ENCODE measurements around the gene SLC51B.
"Not testable (repeated sequence)": the region's sequence is repeated elsewhere in the genome, so short reads cannot be mapped to it uniquely, and the experiment has no call there.

The SLC51B gene

GRCh38 chr15:65094294-65094995, 49.3 kb downstream of the SLC51B start:
- DNase-seq (ENCODE audit: low read depth) = no peak
- TF ChIP-seq, protein P1, sequence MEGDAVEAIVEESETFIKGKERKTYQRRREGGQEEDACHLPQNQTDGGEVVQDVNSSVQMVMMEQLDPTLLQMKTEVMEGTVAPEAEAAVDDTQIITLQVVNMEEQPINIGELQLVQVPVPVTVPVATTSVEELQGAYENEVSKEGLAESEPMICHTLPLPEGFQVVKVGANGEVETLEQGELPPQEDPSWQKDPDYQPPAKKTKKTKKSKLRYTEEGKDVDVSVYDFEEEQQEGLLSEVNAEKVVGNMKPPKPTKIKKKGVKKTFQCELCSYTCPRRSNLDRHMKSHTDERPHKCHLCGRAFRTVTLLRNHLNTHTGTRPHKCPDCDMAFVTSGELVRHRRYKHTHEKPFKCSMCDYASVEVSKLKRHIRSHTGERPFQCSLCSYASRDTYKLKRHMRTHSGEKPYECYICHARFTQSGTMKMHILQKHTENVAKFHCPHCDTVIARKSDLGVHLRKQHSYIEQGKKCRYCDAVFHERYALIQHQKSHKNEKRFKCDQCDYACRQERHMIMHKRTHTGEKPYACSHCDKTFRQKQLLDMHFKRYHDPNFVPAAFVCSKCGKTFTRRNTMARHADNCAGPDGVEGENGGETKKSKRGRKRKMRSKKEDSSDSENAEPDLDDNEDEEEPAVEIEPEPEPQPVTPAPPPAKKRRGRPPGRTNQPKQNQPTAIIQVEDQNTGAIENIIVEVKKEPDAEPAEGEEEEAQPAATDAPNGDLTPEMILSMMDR (IDR thresholded peaks at IDR 0.05; ENCODE audit: low read length, missing control alignments) = no peak
- H3K4me3 ChIP-seq (replicated peaks; ENCODE audit: low read depth, low read length) = no peak overlapping the region

GRCh38 chr15:65095011-65095746, 50.0 kb downstream of the SLC51B start:
- no peak overlapping the region for H3K4me3 ChIP-seq (replicated peaks; ENCODE audit: low read depth, low read length)
- TF ChIP-seq, protein P1 (IDR thresholded peaks at IDR 0.05; ENCODE audit: low read length, missing control alignments) = no peak
- peak; percentile 18 for DNase-seq (ENCODE audit: low read depth)

GRCh38 chr15:65095747-65096104, 50.5 kb downstream of the SLC51B start:
- TF ChIP-seq, protein P1 (IDR thresholded peaks at IDR 0.05; ENCODE audit: low read length, missing control alignments) = no peak
- DNase-seq (ENCODE audit: low read depth) = no peak
- H3K4me3 ChIP-seq (replicated peaks; ENCODE audit: low read depth, low read length) = no peak overlapping the region

- no peak for DNase-seq (ENCODE audit: low read depth)
- no peak overlapping the region for H3K4me3 ChIP-seq (replicated peaks; ENCODE audit: low read depth, low read length)
- TF ChIP-seq, protein P1 (IDR thresholded peaks at IDR 0.05; ENCODE audit: low read length, missing control alignments) = no peak
Observed at GRCh38 chr15:65096481-65097385, 51.5 kb downstream of the SLC51B start.

DNA sequence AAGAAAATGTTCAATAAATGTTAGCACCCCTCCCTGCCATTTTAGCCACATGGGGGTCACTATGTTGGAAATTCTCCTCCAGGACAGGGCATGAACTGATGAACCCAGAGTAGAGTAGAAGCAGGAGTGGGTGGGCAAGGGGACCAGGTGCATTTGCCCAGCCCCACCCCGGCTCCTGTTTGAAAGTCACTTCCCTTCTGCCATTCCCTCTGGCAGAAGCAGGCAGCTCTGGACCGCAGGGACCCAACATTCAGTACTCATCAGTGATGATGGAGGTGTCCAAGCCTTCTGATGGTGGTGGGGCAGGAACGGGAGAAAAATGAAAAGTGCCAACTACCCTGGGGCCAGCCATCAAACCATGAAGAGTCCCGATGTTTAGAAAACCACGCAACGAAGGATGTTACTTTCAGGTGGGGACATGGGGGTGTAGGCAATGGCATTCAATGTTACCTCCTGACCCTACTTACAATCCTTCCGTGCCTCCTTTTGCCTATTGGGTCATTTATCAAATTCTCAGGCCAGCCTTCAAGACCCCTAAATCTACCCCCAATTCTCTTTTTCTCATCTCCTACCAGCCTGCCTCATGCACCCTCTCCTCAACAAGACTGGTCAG, 52.6 kb downstream of the SLC51B start:
- DNase-seq (ENCODE audit: low read depth) = no peak
- TF ChIP-seq, protein P1 (IDR thresholded peaks at IDR 0.05; ENCODE audit: low read length, missing control alignments) = no peak

DNA sequence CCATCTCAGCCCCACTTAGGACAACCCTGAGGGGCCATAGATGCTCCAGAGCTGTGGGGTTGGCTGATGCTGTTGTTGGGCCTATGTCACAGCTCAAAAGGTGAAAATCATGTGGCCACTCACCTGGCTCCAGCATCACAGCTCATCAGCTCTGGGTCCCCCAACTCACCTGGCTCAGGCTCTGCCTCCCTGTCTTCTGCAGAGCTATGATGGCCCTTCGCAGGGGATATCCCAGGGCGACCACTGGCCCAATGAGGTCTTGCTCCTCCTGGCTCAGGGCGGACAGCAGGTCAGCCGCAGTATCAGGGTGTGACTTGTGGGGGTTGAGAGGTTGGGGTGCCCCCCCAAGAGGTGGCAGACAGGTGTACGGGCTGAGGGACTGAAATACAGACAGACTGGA, 54.1 kb downstream of the SLC51B start:
- no peak overlapping the region for H3K4me3 ChIP-seq (replicated peaks; ENCODE audit: low read depth, low read length)
- no peak for DNase-seq (ENCODE audit: low read depth)
- TF ChIP-seq, protein P1 (IDR thresholded peaks at IDR 0.05; ENCODE audit: low read length, missing control alignments) = no peak

More for the DNA sequence above, 52.6 kb downstream of the SLC51B start:
- H3K4me3 ChIP-seq (replicated peaks; ENCODE audit: low read depth, low read length) = no peak overlapping the region

- not testable (repeated sequence) for DNase-seq (ENCODE audit: low read depth); H3K4me3 ChIP-seq (replicated peaks; ENCODE audit: low read depth, low read length)
Observed at GRCh38 chr15:65099801-65100200, 54.6 kb downstream of the SLC51B start.

All from fibroblast of pulmonary artery (primary cell).